Forelimb muscle (tissue), 1 donor: Measurements from ENCODE around the gene SCTR. TPM values are rescaled to one million over a fixed set of nuclear protein-coding genes. Genes with fewer than 3 reads are reported as not detected.

Experiments
- DNase-seq: peaks from one replicate; pipeline ENCODE4 v3.0.0-alpha.2; 2013; ENCODE audit warnings: low read depth
- polyA plus RNA-seq: library from polyadenylated mRNA; unstranded; fragments of 120-200 nt; gene quantifications from one replicate; pipeline ENCODE4 v1.2.1, GENCODE V29; 2013; ENCODE audit not compliant: insufficient read length

Gene SCTR
- polyA plus RNA-seq, 1 donor, result 1.5 TPM

DNA sequence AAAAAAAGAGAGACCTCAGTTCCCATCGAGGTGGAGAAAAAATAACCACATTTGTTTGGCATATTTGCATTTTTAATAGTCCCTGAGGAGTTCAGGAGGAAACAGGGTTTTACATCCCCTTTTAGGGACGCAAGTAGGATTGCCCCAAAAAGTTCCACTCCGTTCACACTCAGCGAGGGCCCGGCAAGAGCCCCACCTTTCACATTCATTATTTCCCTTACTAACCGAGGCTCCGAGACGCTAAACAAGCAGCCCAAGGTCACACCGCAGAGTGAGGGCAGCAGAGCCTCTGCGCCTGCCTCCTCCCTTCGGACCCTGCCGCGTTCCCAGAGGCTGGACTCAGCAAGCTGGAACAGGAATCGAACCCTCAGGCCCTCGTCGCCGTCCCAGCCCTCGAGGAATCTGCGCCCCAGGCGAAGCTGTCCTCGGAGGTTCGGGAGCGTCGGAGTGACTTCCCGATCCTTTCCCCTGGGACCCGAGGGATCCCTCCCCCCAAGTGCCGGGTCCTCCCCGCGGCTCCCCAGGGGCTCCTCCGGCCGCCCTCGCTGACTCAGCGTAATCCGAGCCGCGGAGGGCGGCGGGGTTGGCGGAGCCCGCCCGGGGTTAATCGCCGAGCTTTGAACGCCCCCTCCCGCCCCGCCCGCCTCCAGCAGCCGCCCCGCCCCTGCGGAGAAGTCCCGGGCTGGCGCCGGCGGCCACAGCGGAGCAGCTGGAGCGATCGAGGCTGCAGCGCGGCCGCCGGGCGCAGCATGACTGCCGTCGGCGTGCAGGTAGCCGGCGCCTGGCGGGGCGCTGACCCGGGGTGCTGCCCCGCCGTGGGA is 92.9 kb downstream of the SCTR start, which contains the start of gene TMEM37:
TSS of gene TMEM37 (plus strand) at position 700 of the 821 bp plus-strand sequence. CDS start at position 750, 50 bp downstream.
- no peak for DNase-seq

DNA sequence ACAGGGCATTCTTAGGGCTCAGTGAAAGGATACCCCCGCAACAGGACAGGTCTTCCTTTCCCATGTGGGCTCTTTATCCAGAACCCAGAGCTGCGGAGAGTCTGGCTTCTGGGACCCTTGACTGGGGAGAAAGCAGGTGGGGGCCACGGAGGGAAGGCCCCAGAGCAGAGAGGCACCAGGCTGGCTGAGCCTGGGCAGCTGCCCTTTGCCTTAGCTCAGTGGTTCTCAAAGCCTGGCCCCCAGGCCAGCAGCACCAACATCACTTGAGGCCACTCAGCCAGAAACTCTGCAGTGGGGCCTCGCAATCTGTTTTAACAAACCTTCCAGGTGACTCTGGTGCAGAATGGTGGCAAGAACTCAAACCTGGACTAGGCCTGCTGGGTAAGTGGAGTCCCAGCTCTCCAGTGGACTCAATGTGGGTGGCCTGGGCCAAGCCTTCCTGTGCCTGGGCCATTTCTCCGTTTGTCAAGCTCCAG is 94.2 kb downstream of the SCTR start:
- no peak for DNase-seq

- no peak for DNase-seq
Observed at GRCh38 chr2:119429225-119429981, 94.9 kb downstream of the SCTR start.

DNA sequence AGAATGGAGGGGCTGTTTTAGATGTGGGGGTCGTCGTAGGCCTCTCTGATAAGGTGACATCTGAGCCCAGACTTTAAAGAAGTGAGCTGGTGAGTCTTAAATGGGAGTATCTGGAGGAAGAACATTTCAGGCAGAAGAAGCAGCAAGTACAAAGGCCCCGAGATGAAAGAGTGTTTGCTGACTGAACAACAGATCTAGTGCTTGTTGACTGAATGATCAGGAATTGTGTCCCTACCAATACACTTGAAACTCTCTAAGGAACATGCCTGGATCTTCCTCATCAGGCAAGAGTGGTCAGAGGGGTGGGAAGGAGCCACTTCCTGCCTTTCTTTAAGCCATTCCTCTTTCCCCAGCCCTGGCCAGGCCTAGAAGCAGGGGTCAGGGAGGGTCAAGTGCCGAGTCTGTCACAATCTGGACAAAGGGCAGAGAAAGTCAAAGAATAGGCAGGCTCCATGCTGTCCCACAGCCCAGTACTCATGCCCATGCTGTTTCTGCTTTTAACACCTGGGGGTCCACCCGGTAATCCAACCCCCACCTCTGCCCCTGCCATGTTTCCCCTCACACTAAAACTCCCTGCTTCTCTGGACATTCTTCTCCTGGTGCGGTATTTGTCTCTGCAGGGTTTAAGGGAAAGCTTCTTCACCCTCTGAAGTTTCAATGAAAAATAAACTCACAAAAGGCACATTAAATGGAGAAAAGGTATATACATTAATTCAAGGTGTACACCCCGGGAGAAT is 95.6 kb downstream of the SCTR start:
- DNase-seq, result no peak

- DNase-seq, result no peak
Observed at GRCh38 chr2:119427756-119428155, 96.5 kb downstream of the SCTR start.

DNA sequence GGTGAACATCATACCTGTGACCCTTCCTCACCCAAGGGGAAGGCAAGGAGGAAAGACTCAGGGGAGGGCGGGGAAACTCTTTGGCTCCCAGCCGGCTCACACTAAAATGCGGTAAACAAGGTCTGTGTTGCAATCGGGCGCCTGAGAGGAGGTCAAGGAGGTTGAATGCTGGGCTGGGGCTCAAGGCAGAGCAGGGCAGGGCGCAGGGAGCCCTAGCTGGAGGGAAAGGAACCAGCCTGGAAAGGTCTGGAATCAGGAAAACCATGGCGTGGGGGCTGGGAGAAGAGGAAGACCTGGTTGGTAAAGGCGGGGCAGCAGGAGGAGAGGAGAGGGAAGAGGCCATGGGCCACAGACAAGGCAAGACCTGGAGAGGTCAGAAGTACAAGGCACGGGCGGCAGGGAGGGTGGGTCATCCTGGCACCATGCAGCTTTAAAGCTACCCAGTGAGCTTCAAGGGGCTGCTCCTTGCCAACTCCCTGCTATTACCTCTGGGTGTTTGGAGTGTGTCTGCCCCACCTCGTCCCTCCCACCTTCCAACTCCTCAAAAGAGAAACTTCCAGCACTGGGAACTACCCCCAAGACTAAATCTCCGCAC is 97.4 kb downstream of the SCTR start:
- DNase-seq, result no peak

DNA sequence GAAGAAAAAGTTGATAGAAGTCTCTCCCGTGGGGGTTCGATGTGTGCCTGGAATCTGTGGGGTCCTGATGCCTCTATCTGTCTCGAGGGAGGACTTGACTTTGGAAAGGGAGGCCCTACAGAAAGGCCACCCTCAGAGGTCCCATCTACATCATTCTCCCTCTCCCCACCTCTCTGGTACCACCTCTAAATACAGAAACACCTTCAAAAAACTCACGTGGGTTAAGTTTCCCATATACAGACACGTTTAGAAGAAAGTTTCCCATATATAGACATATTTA is 97.9 kb downstream of the SCTR start:
- DNase-seq, result no peak

- no peak for DNase-seq
Observed at GRCh38 chr2:119425620-119426395, 98.5 kb downstream of the SCTR start.

DNA sequence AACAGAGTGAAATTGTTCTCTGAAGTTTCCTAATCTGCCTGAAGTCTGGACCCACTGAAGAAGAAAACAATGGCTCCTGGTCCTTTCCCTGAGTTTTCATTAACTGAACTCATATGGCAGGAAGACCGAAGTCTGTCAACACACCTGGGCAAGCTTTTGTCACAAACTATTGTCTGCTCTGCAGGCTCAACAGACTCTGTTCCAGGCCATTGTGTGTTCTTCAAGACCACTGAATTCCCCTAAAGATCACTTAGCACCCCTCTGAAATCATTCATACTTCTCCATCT is 99.2 kb downstream of the SCTR start:
- DNase-seq, result no peak

DNA sequence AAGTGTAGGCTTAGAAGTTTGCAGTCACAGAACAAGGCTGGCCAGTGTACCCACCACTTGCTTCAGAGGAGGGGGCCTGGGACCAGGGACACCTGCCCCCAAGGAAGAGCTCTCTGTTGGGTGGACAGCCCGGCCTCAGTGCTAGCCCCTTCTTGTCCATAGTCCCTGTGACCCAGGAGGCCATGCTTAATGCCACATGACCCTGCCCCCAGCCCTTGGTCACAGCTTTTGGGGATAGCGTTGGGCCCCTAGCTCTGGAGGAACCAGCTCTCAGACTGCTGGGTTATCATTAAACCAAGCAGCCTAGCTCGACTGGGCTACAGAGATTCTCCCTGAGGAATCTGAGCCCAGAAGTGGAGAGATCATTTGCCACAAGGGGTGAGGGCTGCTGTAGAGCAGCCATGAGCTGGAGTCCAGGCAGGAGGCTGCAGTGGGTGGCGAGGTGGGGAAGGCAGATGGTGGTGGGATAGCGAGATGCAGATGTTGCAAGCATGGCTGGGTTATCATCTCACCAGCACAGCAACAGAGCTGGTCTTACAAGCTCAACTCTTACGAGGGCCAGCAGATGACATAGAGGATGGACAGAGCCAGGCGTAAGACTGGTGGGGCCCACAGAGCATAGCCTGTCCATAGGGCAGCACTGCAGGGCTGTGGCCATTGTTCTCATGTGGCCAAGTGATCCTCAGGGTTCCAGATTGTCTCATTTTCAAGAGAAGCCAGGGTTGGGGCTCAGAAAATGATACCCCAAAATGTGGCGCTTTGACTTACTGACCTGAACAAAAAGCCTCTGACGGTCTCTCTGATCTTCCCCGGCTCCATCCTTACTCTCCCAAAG is 99.8 kb downstream of the SCTR start:
- DNase-seq, result no peak

DNA sequence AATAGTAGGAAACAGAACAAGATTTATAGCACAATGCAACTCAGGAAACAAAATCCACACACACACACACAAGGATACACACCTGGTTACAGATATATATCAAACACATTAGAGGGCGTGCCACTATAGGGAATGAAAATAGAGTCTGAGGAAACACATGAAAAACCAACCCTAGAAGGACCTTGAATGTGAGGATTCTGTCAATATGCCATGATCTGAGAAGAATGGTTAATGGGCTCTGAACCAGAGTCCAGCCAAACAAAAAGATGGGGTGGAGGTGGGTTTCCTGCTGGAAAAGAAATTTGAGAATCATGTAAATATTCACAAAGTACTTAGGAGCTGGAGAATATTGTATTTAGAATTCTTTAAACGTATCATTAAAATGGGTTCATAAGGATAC is 100.5 kb downstream of the SCTR start:
- DNase-seq, result no peak

DNA sequence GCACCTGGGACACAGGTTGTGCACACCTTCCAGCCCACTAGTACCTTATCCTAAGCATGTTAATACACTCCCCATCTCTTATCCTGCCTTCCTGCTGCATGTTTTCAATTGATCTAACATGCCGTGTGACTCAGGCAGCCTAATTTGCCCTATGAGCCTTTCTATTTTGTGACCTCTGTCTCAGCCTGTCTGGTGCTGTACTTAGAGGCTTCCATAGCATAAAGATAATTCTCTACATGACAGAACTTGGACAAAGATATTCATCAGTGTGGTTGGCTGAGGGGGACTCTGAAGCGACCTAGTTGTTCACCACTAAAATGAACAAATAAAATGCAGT is 101.2 kb downstream of the SCTR start:
- DNase-seq, result no peak

DNA sequence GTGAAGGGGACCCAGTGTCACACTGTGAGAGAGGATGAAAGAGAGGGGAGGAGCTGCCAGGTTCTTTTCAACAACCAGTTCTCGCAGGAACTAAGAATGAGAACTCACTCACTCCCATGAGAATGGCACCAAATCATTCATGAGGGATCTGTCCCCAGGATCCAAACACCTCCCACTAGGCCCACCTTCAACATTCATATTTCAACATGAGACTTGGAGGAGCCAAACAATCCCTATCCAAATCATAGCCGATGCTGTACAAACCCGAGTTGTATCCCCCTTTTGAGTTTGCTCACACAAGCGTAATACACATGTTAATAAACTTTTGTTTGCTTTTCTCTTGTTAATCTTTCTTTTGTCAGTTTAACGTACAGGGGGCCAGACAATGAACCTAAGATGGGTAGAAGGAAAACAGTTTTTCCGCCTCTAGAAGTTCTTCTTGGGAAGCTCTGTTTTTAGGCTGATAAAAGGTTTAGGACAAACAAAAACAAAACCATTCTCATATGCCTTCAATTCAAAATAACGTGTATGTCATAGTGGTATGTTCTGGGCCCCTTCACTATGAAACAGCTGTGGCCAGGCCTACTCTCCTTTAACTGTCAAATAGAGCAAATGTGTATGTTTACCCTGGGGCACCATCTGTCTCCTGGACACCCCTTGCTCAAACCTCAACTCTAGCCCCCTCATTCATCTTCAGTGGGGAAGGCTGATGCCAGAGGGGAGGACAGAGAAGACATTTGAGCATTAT is 101.7 kb downstream of the SCTR start:
- no peak for DNase-seq

DNA sequence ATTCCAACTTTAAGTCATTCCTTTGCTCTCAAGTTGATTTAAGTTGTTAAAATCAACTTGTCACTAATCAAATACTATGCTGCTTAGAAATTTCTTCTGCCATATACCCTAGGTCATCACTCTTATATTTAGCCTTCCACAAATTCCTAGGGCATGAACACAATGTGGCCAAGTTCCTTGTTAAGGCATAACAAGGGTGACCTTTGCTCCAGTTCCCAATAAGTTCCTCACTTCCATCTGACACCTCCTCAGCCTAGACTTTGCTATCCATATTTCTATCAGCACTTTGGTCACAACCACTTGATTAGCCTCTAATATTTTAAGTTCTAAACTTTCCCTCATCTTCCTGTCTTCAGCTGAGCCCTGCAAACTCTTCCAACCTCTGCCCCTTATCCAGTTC is 102.5 kb downstream of the SCTR start:
- no peak for DNase-seq

DNA sequence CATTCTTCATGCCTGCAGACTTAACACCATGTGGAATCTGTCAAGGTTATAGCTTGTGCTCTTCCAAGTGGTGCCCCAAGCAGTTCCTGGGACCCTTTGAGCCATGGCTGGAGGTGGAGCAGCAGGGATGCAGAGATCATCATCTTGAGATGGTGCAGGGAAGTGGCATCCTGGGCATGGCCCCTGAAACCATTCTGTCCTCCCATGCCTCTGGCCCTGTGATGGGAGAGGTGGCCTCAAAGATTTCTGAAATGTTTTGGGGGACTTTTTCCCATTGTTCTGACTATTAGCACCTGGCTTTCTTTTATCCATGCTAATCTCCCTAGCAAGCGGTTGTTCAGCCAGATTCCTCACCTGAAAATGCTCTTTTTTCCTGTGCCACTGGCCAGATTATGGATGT is 103.0 kb downstream of the SCTR start:
- DNase-seq, result no peak

GRCh38 chr2:119419803-119420508 is 104.3 kb downstream of the SCTR start:
- DNase-seq, result no peak

- no peak for DNase-seq
Observed at GRCh38 chr2:119419065-119419464, 105.2 kb downstream of the SCTR start.

DNA sequence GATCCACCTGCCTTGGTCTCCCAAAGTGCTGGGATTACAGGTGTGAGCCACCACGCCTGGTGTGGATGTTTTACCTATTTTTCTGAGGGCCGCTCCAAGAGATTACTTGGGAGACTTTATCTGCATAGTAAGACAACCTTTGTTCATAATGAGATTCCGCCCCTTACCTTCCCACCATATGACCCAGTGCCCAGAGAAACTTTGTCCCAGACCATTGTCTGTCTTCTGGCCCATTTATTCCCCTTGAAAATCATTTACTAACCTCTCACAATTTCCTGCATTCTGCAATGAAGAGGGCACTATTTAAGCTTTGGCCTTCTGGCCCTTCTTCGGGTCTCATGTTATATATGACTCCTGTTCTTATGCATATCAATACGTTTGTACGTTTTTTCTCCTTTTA is 106.4 kb downstream of the SCTR start:
- no peak for DNase-seq

DNA sequence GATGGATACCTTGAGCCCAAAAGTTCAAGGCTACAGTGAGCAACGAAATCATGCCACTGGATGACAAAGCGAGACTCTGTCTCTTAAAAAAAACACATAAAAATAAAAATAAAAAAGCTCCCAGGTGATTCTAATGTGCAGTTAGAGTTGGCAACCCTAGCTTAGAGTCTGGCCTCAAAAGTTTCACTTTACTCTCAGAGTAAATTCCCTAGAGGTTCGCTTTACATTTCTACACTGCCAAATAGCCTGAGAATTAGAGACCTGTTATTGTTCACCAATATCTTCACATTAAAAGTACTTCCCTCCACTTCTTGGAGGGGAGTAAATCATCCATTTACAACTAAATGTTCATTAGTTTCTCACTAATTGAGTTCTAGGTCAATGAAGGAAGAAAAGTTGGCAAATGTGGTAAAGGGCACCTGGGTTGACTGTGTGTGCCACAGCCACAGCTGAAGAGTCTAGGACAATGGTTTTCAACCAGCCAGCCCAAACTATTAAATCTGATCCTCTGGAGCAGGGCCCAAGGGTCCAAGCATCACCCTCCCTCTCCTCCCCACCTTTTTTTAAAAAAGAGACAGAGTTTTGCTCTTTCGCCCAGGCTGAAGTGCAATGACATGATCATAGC is 107.9 kb downstream of the SCTR start:
- no peak for DNase-seq
